ENCODE measurements around the gene APBA2. TPM values are rescaled to one million over a fixed set of nuclear protein-coding genes. Genes with fewer than 3 reads are reported as not detected.
A peak's percentile ranks its signal among the peaks of the same experiment; 100 is the strongest.
"Not testable (repeated sequence)": the region's sequence is repeated elsewhere in the genome, so short reads cannot be mapped to it uniquely, and the experiment has no call there.

Gene APBA2
- total RNA-seq, 1 donor from 2014 or later = 5.3 TPM

- TF ChIP-seq, protein P1, sequence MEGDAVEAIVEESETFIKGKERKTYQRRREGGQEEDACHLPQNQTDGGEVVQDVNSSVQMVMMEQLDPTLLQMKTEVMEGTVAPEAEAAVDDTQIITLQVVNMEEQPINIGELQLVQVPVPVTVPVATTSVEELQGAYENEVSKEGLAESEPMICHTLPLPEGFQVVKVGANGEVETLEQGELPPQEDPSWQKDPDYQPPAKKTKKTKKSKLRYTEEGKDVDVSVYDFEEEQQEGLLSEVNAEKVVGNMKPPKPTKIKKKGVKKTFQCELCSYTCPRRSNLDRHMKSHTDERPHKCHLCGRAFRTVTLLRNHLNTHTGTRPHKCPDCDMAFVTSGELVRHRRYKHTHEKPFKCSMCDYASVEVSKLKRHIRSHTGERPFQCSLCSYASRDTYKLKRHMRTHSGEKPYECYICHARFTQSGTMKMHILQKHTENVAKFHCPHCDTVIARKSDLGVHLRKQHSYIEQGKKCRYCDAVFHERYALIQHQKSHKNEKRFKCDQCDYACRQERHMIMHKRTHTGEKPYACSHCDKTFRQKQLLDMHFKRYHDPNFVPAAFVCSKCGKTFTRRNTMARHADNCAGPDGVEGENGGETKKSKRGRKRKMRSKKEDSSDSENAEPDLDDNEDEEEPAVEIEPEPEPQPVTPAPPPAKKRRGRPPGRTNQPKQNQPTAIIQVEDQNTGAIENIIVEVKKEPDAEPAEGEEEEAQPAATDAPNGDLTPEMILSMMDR (IDR thresholded peaks at IDR 0.05; ENCODE audit: insufficient read depth, low read length, severe bottlenecking) = no peak
- Histone ChIP-seq H3K27me3 (ENCODE audit: control insufficient read depth, insufficient read depth, low read length) (no peaks in the 10 kb centered on the region), H3K36me3 (ENCODE audit: control insufficient read depth, insufficient read depth, low read length) (no peaks in the 10 kb centered on the region), H3K4me3 (ENCODE audit: low read depth, low read length) (no peak overlapping the region)
- peak; percentile 18 for FAIRE-seq
- DNase-seq (ENCODE audit: low read depth) = no peak
These were observed 138.9 kb downstream of the APBA2 start for GRCh38 chr15:29024662-29025061.

GRCh38 chr15:29025411-29025810 is 139.6 kb downstream of the APBA2 start:
- H3K4me3 ChIP-seq (ENCODE audit: low read depth, low read length); H3K36me3 ChIP-seq (ENCODE audit: control insufficient read depth, insufficient read depth, low read length); FAIRE-seq; H3K27me3 ChIP-seq (ENCODE audit: control insufficient read depth, insufficient read depth, low read length); DNase-seq (ENCODE audit: low read depth): not testable (repeated sequence)

DNA sequence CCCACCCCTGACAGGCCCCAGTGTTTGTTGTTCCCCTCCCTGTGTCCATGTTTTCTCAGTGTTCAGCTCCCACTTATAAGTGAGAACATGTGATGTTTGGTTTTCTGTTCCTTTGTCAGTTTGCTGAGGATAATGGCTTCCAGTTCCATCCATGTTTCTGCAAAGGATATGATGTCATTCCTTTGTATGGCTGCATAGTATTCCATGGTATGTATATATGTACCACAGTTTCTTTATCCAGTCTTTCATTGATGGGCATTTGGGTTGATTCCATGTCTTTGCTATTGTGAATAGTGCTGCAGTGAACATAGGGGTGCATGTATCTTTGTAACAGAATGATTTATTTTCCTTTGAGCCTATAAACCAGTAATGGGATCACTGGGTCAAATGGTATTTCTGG is 142.4 kb downstream of the APBA2 start:
- not testable (repeated sequence) for FAIRE-seq; DNase-seq (ENCODE audit: low read depth); H3K36me3 ChIP-seq (ENCODE audit: control insufficient read depth, insufficient read depth, low read length); H3K27me3 ChIP-seq (ENCODE audit: control insufficient read depth, insufficient read depth, low read length); H3K4me3 ChIP-seq (ENCODE audit: low read depth, low read length)

DNA sequence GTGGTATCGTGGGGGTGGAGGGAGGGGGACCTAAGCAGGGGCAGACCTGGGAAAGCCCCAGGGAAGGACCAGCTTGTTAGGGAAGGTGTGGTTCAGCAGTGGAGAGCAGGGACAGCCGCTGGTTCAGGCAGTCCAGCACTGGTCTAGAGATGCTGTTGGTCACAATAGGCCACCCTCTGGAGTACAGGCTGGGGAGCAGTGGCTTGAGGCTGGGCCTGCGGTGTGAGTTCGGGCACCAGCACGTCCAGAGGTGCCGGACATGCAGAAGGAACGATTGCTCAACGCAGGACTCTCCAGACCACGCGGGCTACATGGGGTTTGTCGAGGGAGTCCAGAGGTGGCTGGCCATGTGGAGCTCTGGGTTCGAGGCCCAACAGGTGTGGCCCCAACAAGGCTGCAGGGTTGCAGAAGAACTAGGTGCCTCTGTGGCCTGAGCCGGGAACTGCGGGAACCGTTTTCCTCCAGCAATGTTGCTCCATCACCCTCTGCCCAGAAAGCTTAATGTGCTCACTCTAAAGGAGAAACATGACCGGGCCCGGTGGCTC is 143.9 kb downstream of the APBA2 start:
- Histone ChIP-seq H3K27me3 (ENCODE audit: control insufficient read depth, insufficient read depth, low read length) (no peaks in the 10 kb centered on the region), H3K36me3 (ENCODE audit: control insufficient read depth, insufficient read depth, low read length) (no peaks in the 10 kb centered on the region), H3K4me3 (ENCODE audit: low read depth, low read length) (no peak overlapping the region)
- DNase-seq (ENCODE audit: low read depth) (no peak), FAIRE-seq (no peak)
- TF ChIP-seq, protein P1 (IDR thresholded peaks at IDR 0.05; ENCODE audit: insufficient read depth, low read length, severe bottlenecking) = no peak

- DNase-seq (ENCODE audit: low read depth) = no peak
- TF ChIP-seq, protein P1 (IDR thresholded peaks at IDR 0.05; ENCODE audit: insufficient read depth, low read length, severe bottlenecking) = no peak
- FAIRE-seq = no peak
These were observed 145.9 kb downstream of the APBA2 start for GRCh38 chr15:29031502-29032228.

GRCh38 chr15:29032229-29032625 is 146.5 kb downstream of the APBA2 start:
- Histone ChIP-seq H3K36me3 (ENCODE audit: control insufficient read depth, insufficient read depth, low read length) (no peaks in the 10 kb centered on the region), H3K4me3 (ENCODE audit: low read depth, low read length) (no peak overlapping the region), H3K27me3 (ENCODE audit: control insufficient read depth, insufficient read depth, low read length) (no peaks in the 10 kb centered on the region)
- FAIRE-seq (no peak), DNase-seq (ENCODE audit: low read depth) (no peak)
- TF ChIP-seq, protein P1 (IDR thresholded peaks at IDR 0.05; ENCODE audit: insufficient read depth, low read length, severe bottlenecking) = no peak

More at GRCh38 chr15:29031502-29032228, 145.9 kb downstream of the APBA2 start:
- Histone ChIP-seq H3K27me3 (ENCODE audit: control insufficient read depth, insufficient read depth, low read length) (no peaks in the 10 kb centered on the region), H3K36me3 (ENCODE audit: control insufficient read depth, insufficient read depth, low read length) (no peaks in the 10 kb centered on the region), H3K4me3 (ENCODE audit: low read depth, low read length) (no peak overlapping the region)

- no peak for FAIRE-seq
- no peak overlapping the region for H3K4me3 ChIP-seq (ENCODE audit: low read depth, low read length)
- no peaks in the 10 kb centered on the region for H3K27me3 ChIP-seq (ENCODE audit: control insufficient read depth, insufficient read depth, low read length)
- TF ChIP-seq, protein P1 (IDR thresholded peaks at IDR 0.05; ENCODE audit: insufficient read depth, low read length, severe bottlenecking) = no peak
- DNase-seq (ENCODE audit: low read depth) = no peak
- no peaks in the 10 kb centered on the region for H3K36me3 ChIP-seq (ENCODE audit: control insufficient read depth, insufficient read depth, low read length)
These were observed 147.0 kb downstream of the APBA2 start for GRCh38 chr15:29032751-29033150.
